Measurements from ENCODE around the gene TOMM40. TPM values are rescaled to one million over a fixed set of nuclear protein-coding genes. Genes with fewer than 3 reads are reported as not detected.

Gene TOMM40
- total RNA-seq, 1 experiment from 2014 or later, result 180 TPM

GRCh38 chr19:44871809-44872208 lies 19.2 kb upstream of the TOMM40 start:
- Mint-ChIP-seq H3K36me3 (ENCODE audit: insufficient read depth in 1 of 3, low read depth in 3 of 3) (peaks cover 56 to 86% (median 82%) of the 10 kb centered on the region in 3 experiments), H3K4me1 (peaks cover 0 to 14% of the 10 kb centered on the region in 2 experiments; a peak in 3 of 4 replicates), H3K27ac (no peak overlapping the region), H3K4me3 (no peak overlapping the region), H3K27me3 (ENCODE audit: low read depth) (no peaks in the 10 kb centered on the region), H3K9me3 (no peaks in the 10 kb centered on the region; a peak in 1 of 5 replicates)
- Histone ChIP-seq H3K79me2 (ENCODE audit: insufficient read depth, low read length) (no peaks in the 10 kb centered on the region), H4K20me1 (ENCODE audit: control insufficient read depth, insufficient read depth, insufficient read length) (no peaks in the 10 kb centered on the region), H3K4me2 (ENCODE audit: insufficient read depth, insufficient read length, low read length) (no peak overlapping the region), H2BK12ac (ENCODE audit: insufficient read length, low read depth, low read length) (no peak overlapping the region), H2AFZ (ENCODE audit: low read length) (no peak overlapping the region), H3K9me3 (ENCODE audit: control insufficient read depth, low read depth, low read length) (no peaks in the 10 kb centered on the region), H2BK120ac (ENCODE audit: low read depth, low read length, poor library complexity, severe bottlenecking) (no peak overlapping the region), H3K27ac (ENCODE audit: insufficient read length, low read depth, low read length) (no peak overlapping the region), H4K5ac (ENCODE audit: insufficient read length, low read depth, low read length) (no peak overlapping the region), H3K4me1 (ENCODE audit: insufficient read depth, low read length) (no peaks in the 10 kb centered on the region), H2BK15ac (ENCODE audit: low read depth, low read length) (no peak overlapping the region), H3K27me3 (ENCODE audit: insufficient read depth, low read length) (no peaks in the 10 kb centered on the region), H2AK5ac (ENCODE audit: insufficient read length, low read length) (no peak overlapping the region), H3K18ac (ENCODE audit: insufficient read length, low read depth, low read length) (no peak overlapping the region), H3K56ac (ENCODE audit: insufficient read length, low read depth, low read length) (no peak overlapping the region), H4K8ac (replicated peaks; ENCODE audit: insufficient read length, low read depth, low read length) (no peak overlapping the region), H3K23ac (ENCODE audit: insufficient read length, low read depth, low read length) (no peak overlapping the region), H3K79me1 (ENCODE audit: insufficient read depth, low read depth, low read length, poor library complexity, severe bottlenecking) (peaks cover 3% of the 10 kb centered on the region), H4K91ac (ENCODE audit: insufficient read length, low read depth, low read length) (no peak overlapping the region), H3K14ac (ENCODE audit: insufficient read depth, low read length) (no peak overlapping the region), H3T11ph (ENCODE audit: low read length) (no peak overlapping the region), H3K4ac (ENCODE audit: low read depth, low read length) (no peak overlapping the region), H3K23me2 (ENCODE audit: insufficient read length, low read depth, low read length, poor library complexity, severe bottlenecking) (no peaks in the 10 kb centered on the region), H3K9ac (ENCODE audit: extremely low read depth, insufficient read length, low read length) (no peak overlapping the region), H2BK20ac (ENCODE audit: low read depth, low read length, poor library complexity, severe bottlenecking) (no peak overlapping the region), H2BK5ac (ENCODE audit: insufficient read length, low read length) (no peak overlapping the region)
- WGBS (ENCODE audit: extremely low coverage, insufficient read length, low lambda C conversion rate), result no CpG with 5 or more reads among the region's 14 CpGs
- no peak for DNase-seq
- no peak for TF ChIP-seq CTCF (conservative IDR thresholded peaks at IDR 0.05)
